ENCODE results near the gene SRGAP1.
A peak's percentile ranks its signal among the peaks of the same experiment; 100 is the strongest.

Gene SRGAP1

GRCh38 chr12:64172143-64172970, 327.9 kb downstream of the SRGAP1 start:
- H3K9me3 ChIP-seq (replicated peaks; ENCODE audit: low read length), result no peaks in the 10 kb centered on the region

GRCh38 chr12:64173456-64173855, 329.0 kb downstream of the SRGAP1 start:
- H3K4me1 ChIP-seq (ENCODE audit: control insufficient read depth, insufficient read depth, low read length), result peaks cover 40% of the 10 kb centered on the region
- H3K9ac ChIP-seq (ENCODE audit: low read depth, low read length), result no peak overlapping the region
- H3K4me3 ChIP-seq (ENCODE audit: low read length), result no peak overlapping the region
- no peak overlapping the region for H3K4me2 ChIP-seq (ENCODE audit: low read length)
- H3K36me3 ChIP-seq (ENCODE audit: insufficient read depth, low read length), result no peaks in the 10 kb centered on the region
- no peaks in the 10 kb centered on the region for H3K9me3 ChIP-seq (replicated peaks; ENCODE audit: low read length)
- no peaks in the 10 kb centered on the region for H3K27me3 ChIP-seq (ENCODE audit: control insufficient read depth, insufficient read depth, low read length)

More at GRCh38 chr12:64172143-64172970, 327.9 kb downstream of the SRGAP1 start:
- Histone ChIP-seq H3K4me2 (ENCODE audit: low read length) (peak overlapping the region; percentile 31), H3K27me3 (ENCODE audit: control insufficient read depth, insufficient read depth, low read length) (no peaks in the 10 kb centered on the region), H3K4me3 (ENCODE audit: low read length) (no peak overlapping the region), H3K4me1 (ENCODE audit: control insufficient read depth, insufficient read depth, low read length) (peaks cover 29% of the 10 kb centered on the region), H3K9ac (ENCODE audit: low read depth, low read length) (no peak overlapping the region), H3K36me3 (ENCODE audit: insufficient read depth, low read length) (no peaks in the 10 kb centered on the region)

DNA sequence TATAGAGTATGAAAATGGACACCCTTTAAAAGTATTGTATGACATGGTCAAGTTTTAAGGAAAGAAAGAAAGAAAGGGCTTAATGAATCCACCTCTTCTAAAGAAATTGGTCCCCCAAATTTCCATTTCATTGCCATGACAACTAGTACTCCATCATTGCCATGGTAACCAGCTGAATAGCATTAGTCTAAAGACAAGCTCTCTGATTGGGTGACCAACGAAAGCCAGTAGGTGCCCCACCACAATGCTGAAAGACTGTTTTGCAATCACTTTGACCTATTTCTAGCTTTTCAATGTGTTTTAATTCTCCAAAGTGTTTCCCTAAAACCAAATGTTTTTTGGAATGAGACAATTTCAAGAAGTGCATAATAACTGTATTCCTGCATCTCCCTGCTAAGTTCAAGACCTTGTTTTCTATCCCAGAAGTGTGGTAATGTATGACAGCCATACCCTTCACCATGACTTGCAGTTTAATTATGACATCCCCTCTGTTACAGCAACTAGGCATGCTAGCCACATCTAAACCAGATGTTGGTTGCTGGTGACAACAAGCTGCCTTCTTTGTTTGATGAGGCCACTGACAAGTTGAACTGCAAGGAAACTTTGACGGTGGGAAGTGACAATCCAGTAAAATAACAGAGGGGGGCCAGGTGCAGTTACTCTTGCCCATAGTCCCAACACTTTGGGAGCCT, 330.9 kb downstream of the SRGAP1 start:
- Histone ChIP-seq H3K9me3 (replicated peaks; ENCODE audit: low read length) (no peaks in the 10 kb centered on the region), H3K4me3 (ENCODE audit: low read length) (no peak overlapping the region), H3K9ac (ENCODE audit: low read depth, low read length) (no peak overlapping the region), H3K4me2 (ENCODE audit: low read length) (no peak overlapping the region), H3K4me1 (ENCODE audit: control insufficient read depth, insufficient read depth, low read length) (peaks cover 43% of the 10 kb centered on the region), H3K27me3 (ENCODE audit: control insufficient read depth, insufficient read depth, low read length) (no peaks in the 10 kb centered on the region), H3K36me3 (ENCODE audit: insufficient read depth, low read length) (no peaks in the 10 kb centered on the region)

- Histone ChIP-seq H3K36me3 (ENCODE audit: insufficient read depth, low read length) (no peaks in the 10 kb centered on the region), H3K27me3 (ENCODE audit: control insufficient read depth, insufficient read depth, low read length) (no peaks in the 10 kb centered on the region), H3K4me1 (ENCODE audit: control insufficient read depth, insufficient read depth, low read length) (peaks cover 41% of the 10 kb centered on the region), H3K9me3 (replicated peaks; ENCODE audit: low read length) (no peaks in the 10 kb centered on the region), H3K4me3 (ENCODE audit: low read length) (no peak overlapping the region), H3K4me2 (ENCODE audit: low read length) (no peak overlapping the region), H3K9ac (ENCODE audit: low read depth, low read length) (no peak overlapping the region)
These were observed 332.5 kb downstream of the SRGAP1 start for GRCh38 chr12:64177001-64177400.

GRCh38 chr12:64178122-64178521, 333.6 kb downstream of the SRGAP1 start:
- Histone ChIP-seq H3K9ac (ENCODE audit: low read depth, low read length) (no peak overlapping the region), H3K4me1 (ENCODE audit: control insufficient read depth, insufficient read depth, low read length) (peaks cover 46% of the 10 kb centered on the region), H3K9me3 (replicated peaks; ENCODE audit: low read length) (no peaks in the 10 kb centered on the region), H3K4me2 (ENCODE audit: low read length) (peak overlapping the region; percentile 21), H3K4me3 (ENCODE audit: low read length) (no peak overlapping the region), H3K27me3 (ENCODE audit: control insufficient read depth, insufficient read depth, low read length) (no peaks in the 10 kb centered on the region), H3K36me3 (ENCODE audit: insufficient read depth, low read length) (no peaks in the 10 kb centered on the region)

- peak overlapping the region; percentile 52 for H3K4me2 ChIP-seq (ENCODE audit: low read length)
- no peaks in the 10 kb centered on the region for H3K36me3 ChIP-seq (ENCODE audit: insufficient read depth, low read length)
- no peaks in the 10 kb centered on the region for H3K27me3 ChIP-seq (ENCODE audit: control insufficient read depth, insufficient read depth, low read length)
- H3K4me1 ChIP-seq (ENCODE audit: control insufficient read depth, insufficient read depth, low read length), result peaks cover 46% of the 10 kb centered on the region
- no peaks in the 10 kb centered on the region for H3K9me3 ChIP-seq (replicated peaks; ENCODE audit: low read length)
- peak overlapping the region; percentile 63 for H3K9ac ChIP-seq (ENCODE audit: low read depth, low read length)
- no peak overlapping the region for H3K4me3 ChIP-seq (ENCODE audit: low read length)
These were observed 336.5 kb downstream of the SRGAP1 start for GRCh38 chr12:64180951-64181350.

- peak overlapping the region; percentile 63 for H3K9ac ChIP-seq (ENCODE audit: low read depth, low read length)
- no peaks in the 10 kb centered on the region for H3K36me3 ChIP-seq (ENCODE audit: insufficient read depth, low read length)
- peaks cover 48% of the 10 kb centered on the region for H3K4me1 ChIP-seq (ENCODE audit: control insufficient read depth, insufficient read depth, low read length)
- H3K4me2 ChIP-seq (ENCODE audit: low read length), result peak overlapping the region; percentile 52
- no peaks in the 10 kb centered on the region for H3K9me3 ChIP-seq (replicated peaks; ENCODE audit: low read length)
- no peaks in the 10 kb centered on the region for H3K27me3 ChIP-seq (ENCODE audit: control insufficient read depth, insufficient read depth, low read length)
- peak overlapping the region; percentile 6 for H3K4me3 ChIP-seq (ENCODE audit: low read length)
These were observed 337.2 kb downstream of the SRGAP1 start for GRCh38 chr12:64181430-64182291.

GRCh38 chr12:64184216-64184615, 339.7 kb downstream of the SRGAP1 start:
- Histone ChIP-seq H3K27me3 (ENCODE audit: control insufficient read depth, insufficient read depth, low read length) (no peaks in the 10 kb centered on the region), H3K4me2 (ENCODE audit: low read length) (no peak overlapping the region), H3K36me3 (ENCODE audit: insufficient read depth, low read length) (no peaks in the 10 kb centered on the region), H3K9me3 (replicated peaks; ENCODE audit: low read length) (no peaks in the 10 kb centered on the region), H3K4me1 (ENCODE audit: control insufficient read depth, insufficient read depth, low read length) (peaks cover 49% of the 10 kb centered on the region), H3K9ac (ENCODE audit: low read depth, low read length) (no peak overlapping the region), H3K4me3 (ENCODE audit: low read length) (no peak overlapping the region)

DNA sequence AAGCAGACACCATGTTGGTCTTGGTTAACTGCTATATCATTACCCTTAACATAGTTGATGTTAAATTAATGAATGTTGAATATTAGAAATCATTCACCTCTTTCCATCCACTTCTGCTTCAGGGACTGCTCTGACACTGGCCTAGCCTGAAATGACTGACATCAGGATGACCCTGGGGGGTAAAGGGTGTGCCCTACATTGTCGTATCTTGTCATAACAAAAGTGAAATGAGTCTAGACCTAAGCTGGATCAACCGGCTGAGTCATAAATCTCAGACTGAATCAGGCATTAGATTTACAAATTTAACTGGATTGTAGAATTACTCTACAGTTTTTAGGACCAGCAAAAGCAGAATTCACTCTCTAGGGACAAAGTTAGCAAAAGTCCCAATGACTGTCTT, 342.3 kb downstream of the SRGAP1 start:
- H3K9ac ChIP-seq (ENCODE audit: low read depth, low read length), result peak overlapping the region; percentile 25
- H3K27me3 ChIP-seq (ENCODE audit: control insufficient read depth, insufficient read depth, low read length), result no peaks in the 10 kb centered on the region
- H3K4me3 ChIP-seq (ENCODE audit: low read length), result peak overlapping the region; percentile 29
- H3K36me3 ChIP-seq (ENCODE audit: insufficient read depth, low read length), result no peaks in the 10 kb centered on the region
- H3K9me3 ChIP-seq (replicated peaks; ENCODE audit: low read length), result no peaks in the 10 kb centered on the region
- peaks cover 40% of the 10 kb centered on the region for H3K4me1 ChIP-seq (ENCODE audit: control insufficient read depth, insufficient read depth, low read length)
- H3K4me2 ChIP-seq (ENCODE audit: low read length), result peak overlapping the region; percentile 55

DNA sequence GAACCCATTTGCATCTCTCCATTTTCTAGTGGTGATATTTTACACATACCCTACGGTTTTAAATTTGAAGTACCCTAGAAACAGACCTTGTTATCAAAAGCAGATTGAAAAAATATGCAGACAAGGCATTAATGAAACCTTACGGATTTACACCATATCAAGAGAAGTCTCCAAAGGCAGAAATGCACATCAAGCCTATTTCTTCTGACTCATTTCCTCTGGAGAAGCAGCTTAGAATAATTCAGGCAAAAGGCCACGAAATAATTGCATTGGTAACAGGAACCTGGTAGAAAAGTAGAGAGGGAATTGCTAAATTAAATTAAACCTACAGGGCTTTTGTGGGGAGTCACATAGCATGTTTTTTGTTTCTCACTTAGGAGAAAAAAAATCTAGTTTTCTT, 342.9 kb downstream of the SRGAP1 start:
- Histone ChIP-seq H3K9me3 (replicated peaks; ENCODE audit: low read length) (no peaks in the 10 kb centered on the region), H3K4me1 (ENCODE audit: control insufficient read depth, insufficient read depth, low read length) (peaks cover 34% of the 10 kb centered on the region), H3K9ac (ENCODE audit: low read depth, low read length) (peak overlapping the region; percentile 25), H3K36me3 (ENCODE audit: insufficient read depth, low read length) (no peaks in the 10 kb centered on the region), H3K27me3 (ENCODE audit: control insufficient read depth, insufficient read depth, low read length) (no peaks in the 10 kb centered on the region), H3K4me3 (ENCODE audit: low read length) (peak overlapping the region; percentile 29), H3K4me2 (ENCODE audit: low read length) (peak overlapping the region; percentile 55)

- peak overlapping the region; percentile 55 for H3K4me2 ChIP-seq (ENCODE audit: low read length)
- H3K9ac ChIP-seq (ENCODE audit: low read depth, low read length), result no peak overlapping the region
- H3K4me3 ChIP-seq (ENCODE audit: low read length), result no peak overlapping the region
These were observed 343.3 kb downstream of the SRGAP1 start for GRCh38 chr12:64187794-64188193.

More at GRCh38 chr12:64187794-64188193, 343.3 kb downstream of the SRGAP1 start:
- H3K27me3 ChIP-seq (ENCODE audit: control insufficient read depth, insufficient read depth, low read length), result no peaks in the 10 kb centered on the region
- H3K4me1 ChIP-seq (ENCODE audit: control insufficient read depth, insufficient read depth, low read length), result peaks cover 30% of the 10 kb centered on the region
- no peaks in the 10 kb centered on the region for H3K36me3 ChIP-seq (ENCODE audit: insufficient read depth, low read length)
- H3K9me3 ChIP-seq (replicated peaks; ENCODE audit: low read length), result no peaks in the 10 kb centered on the region

Measured in skeletal muscle satellite cell (primary cell).